Measurements from ENCODE around the gene FAXC.

DNA sequence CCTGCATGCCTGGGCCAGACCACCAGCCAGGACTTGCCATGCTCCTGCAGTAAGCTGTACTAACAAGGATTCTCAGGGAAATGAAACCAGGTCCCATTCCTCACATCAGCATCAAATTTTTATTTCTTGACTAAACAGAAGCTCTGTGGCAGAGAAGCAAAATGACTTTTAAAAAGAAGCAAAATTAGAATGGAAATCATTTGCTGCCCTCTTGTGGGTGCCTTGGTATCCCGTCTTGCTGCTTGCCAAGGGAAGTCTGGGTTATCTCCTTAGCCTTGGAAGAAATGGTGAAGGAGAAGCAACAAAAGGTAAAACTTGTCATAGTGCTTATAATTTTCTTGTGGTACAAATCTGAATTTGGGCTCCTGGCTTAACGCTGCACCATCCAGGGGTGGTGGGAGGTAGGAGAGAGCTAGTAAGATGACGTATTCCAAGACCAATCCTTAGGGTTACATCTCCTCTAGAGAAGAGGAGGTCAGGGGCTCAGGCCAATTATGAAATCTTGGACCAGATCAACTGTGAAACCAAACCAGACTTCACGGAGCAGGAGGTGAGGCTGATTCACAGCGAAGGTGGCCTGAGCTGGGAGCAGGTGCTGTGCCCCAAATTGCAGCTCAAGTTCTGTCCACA lies 107.5 kb downstream of the FAXC start:
- no peak for TF ChIP-seq NFRKB (IDR thresholded peaks at IDR 0.05)
- TF ChIP-seq FOXK2 (IDR thresholded peaks at IDR 0.05) = no peak
- no peak for TF ChIP-seq SP1 (IDR thresholded peaks at IDR 0.05)
